Activated CD4-positive, alpha-beta T cell treated with anti-CD3 and anti-CD28 coated beads for 1 hour (primary cell): ENCODE measurements around the gene TFCP2L1.

Experiments
- DNase-seq: peaks from one replicate; pipeline ENCODE4 v3.0.0-alpha.2; 2020

Gene TFCP2L1

DNA sequence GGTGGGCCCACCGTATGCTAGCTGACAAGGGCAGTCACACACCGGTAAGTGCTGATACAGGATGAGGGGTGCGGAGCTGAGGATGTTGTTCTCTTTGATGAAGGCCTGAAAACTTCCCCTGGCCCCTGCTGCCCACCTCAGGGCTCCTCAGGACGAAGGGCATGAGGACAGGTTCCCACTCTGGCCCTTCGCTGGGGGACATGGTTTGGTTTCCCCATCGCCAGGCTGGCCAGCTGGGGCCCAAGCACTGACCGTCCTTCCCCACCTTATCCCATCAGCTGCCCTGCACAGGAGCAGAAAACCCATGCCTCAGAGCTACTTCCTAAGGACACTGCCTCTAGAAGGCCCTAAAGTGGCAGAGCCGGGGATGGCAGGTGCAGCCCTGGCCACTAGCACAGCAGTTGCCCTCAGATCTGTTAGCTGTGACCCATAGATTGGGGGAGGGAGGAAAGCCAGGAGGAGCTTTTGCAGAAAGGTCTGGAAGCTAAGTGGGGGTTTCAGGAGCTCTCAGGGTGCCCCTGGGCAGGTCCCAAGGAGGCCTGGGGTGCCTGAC is 66.5 kb downstream of the TFCP2L1 start:
- DNase-seq = no peak

DNA sequence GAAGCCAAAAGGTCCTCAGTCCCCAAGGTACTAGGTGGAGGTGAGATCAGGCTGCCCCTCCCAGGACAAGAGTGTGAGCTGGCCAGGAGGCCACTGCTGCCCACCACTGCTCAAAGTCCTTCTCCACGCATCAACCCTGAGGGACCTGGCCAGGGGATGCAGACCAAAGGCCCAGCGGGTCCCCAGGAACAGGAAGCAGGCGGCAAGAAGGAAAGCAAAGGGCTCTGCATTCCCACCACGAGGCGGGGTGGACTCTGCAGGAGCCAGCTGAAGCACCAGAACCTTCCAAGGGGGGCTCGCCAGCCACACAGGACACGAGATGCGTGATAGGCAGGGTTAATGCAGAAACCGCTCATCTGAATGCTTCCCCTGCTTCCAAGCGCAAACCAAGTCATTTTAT is 67.4 kb downstream of the TFCP2L1 start:
- DNase-seq = no peak

DNA sequence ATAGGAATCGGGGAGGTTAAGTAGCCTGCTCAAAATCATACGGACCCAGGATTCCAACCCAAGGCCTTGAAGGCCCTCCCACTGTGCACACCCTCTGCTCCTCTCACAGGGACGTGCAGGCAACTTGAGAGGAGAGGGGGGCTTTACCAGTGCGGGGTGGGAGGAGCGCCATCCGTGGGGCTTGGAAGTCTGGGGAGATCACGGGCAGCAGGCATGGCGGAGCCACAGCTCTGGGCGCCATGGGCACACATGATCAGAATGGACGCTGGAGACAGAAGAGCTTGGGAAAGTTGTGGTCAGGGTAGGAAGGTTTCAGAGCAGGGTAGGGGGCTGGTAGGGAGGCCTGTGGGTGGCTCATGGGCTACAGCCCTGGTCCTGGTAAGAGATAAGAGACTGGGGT is 70.7 kb downstream of the TFCP2L1 start:
- DNase-seq = no peak

DNA sequence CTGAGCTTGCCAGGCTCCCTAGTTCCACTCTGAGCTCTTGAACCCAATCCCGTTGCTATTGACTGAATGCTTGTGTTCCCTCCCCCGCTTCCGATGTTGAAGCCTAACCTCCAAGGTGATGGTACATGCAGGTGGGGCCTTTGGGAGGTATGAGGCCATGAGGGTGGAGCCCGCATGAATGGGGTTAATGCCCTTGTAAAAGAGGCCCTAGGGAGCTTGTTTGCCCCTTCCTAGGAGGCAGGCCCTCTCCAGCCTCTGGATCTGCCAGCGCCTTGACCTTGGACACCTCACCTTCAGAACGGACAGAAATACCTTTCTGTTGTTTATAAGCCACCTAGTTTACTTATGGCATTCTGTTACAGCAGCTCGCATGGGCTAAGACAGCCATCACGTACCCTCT is 71.6 kb downstream of the TFCP2L1 start:
- DNase-seq = no peak

DNA sequence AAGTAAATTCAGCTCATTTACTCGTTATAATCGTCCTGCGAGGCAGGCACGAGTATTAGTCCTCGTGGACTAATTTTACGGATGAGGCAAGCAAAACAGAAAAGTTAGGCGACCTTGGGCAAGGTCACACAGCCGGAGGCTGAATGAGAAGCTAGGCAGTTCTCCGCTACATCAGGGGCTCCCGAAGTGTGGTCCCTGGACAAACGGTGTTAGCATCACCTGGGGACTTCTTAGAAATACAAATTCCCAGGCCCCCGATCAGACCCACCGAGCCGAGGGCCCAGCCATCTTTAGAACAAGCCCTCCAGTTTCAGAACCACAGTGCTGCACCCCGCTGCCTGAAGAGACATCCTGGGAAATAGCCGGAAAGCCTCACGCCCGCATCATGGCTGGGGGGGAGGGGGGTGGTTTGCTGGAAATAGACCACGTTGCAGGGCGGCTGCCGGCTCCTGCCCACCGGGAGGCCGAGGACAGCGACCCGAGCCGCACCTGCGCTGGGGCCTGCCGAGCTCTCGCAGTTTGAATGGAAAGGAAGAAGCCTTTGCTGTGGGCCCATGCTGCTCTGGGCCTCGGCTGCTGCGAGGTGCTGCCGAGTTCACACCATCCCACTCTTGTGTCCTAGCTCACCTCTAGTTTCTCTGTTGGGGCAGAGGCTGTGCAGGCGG is 72.2 kb downstream of the TFCP2L1 start:
- no peak for DNase-seq

DNA sequence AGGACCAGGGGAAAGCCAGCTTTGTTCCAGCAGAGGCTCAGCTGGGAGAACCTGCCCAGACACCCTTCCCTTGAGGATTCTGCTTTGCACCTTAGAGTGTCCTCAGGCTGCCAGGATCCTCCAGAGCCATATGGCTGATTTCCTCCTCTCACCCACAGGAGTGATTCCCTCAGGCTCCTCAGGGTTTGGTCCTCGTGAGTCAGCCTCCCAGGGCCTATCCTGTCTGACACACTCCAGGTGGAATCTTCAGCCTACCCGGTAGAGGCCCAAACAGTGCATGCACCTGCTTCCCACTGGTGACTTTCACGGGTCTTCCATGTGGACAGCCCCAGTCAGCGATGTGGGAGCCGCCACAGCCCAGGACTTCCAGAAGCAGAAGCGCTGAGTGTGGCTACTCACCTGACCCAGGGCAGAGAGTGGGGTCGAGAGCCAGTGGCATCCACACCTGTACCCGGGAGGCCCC is 73.3 kb downstream of the TFCP2L1 start:
- DNase-seq = no peak

DNA sequence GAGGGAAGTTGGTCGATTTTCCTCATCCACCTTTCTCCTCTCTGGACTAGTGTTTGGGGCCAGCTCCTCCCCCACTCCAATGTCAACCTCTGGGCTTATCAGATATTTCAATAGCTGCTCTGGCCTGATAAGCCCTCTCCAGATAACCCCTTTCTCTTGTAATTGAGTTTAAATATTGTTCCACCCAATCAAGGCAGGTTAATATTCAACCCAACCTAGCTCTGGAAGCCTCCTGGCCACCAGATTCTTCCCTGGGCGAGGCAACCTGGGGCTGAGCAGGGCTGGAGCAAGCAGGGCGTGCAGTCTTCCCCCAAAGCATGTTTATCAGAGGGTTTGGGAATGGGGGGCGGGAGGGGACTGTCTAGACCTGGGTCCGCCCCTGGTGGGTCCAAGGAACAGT is 73.8 kb downstream of the TFCP2L1 start:
- no peak for DNase-seq

DNA sequence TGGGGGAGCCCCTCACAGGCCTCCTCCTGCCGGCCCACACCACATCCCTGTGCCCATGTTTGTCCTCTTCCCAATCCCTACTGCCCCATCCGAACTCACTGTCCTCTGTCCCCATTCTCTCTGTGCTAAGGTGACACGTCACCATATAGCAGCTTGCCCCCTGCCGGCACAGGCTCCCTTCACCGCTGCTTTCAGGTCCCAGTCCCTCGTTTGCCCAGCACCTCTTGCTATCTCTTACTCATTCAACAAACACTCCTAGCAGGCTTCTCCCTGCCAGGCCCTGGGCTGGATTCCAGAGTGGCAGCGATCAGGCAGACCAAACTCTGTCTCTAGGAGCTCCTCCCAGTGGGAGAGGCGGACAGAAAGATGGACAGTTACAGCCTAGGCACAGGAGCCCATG is 74.3 kb downstream of the TFCP2L1 start:
- no peak for DNase-seq

DNA sequence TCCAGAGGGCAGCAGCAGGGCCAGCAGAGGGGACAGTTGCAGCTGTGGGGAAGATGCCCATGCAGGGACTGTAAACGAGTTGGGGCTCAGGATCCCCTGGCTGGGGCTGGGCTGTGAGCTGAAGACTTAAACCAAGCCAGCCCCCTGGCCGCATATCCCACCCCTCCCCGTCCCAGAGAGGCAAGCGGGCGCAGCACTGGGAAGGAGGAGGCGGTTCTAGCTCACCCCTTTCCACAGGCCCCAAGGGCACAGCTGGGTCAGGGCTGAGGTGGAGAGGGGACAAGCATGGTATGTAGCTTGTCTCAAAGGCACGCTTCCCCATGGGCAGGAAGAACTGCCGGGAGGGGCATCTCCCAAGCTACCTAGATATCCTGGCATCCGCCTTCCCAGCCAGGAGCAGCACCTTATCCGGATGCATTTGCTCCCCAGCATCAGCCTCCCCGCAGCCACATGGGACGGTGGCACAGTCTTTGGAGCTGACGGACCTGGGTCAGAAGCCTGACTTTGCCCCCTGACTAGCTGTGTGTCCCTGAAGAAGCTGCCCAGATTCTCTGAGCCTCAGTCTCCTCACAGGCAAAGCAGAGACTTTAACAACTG is 75.9 kb downstream of the TFCP2L1 start:
- no peak for DNase-seq

DNA sequence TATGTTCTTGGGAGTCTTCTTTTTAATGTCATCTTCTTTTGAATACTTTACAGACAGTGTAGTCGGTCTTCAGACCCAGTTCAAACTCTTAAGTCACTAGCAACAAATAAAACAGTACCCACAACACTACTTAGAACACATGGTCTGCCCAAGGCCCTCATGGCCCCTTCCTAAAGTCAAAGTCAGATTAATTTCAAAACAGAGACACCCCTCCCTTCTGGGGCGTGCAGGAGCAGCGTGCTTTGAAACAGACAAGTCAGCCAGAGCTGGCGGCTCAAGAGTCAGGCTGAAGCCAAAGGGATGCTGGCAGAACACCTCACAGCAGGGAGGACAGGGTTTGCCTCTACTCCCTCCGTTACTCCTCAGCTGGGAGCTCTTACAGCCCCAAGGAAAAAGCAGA is 77.5 kb downstream of the TFCP2L1 start:
- no peak for DNase-seq

DNA sequence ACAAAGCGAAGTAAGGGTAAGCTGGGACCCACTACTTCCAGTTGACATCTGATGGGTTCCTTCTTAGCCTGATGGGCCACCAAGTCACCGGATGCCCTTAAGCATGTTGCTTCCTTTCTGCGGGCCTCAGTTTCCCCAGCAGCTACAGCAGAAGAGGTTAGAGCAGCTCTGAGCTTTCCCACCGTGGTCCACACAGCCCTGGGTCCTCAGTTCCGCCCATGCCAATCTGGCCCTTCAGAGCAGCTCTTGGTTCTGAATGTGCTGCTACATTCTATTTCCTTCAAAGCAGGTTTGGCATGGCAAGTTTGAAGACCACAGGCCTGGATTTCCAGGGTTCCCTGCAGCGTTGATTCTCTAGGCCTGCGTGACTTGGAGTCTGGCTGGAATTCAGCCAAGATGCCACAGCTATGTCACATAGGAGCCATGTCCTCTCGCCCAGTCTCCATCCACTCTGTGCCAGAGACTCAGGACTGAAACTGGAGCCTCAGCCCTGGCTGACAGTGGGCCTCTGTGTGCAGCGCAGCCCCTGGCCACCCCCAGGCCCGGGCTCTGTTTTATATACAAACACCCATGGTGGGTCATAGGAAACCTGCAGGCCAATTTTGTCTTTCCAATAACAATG is 79.6 kb downstream of the TFCP2L1 start:
- DNase-seq = no peak

DNA sequence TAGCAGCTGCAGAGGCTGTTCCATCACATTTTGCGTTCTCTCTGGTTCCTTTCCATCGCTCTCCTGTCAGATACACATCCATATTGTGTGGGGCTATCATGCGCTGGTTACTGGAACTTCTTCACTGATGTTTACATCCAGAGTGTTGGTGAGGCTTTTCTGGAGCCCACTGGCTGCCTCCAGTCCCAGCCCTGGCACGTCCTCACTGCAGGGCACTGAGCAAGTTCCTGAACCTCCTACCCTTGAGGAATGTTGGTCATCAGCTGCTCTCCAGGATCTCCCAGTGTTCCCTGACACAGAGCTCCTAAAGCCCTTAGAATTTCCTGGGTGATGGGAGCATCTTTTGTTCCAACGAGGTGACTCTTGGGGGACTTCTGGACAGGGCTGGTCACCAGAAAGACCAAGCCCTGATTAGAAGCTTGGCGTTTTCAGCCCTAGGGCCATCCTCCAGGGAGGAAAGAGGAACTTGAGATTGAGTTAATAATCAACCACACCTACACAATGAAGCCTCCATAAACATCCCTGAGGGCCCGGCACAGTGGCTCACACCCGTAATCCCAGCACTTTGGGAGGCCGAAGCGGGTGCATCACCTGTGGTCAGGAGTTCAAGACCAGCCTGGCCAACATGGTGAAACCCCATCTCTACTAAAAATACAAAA is 81.3 kb downstream of the TFCP2L1 start:
- no peak for DNase-seq

DNA sequence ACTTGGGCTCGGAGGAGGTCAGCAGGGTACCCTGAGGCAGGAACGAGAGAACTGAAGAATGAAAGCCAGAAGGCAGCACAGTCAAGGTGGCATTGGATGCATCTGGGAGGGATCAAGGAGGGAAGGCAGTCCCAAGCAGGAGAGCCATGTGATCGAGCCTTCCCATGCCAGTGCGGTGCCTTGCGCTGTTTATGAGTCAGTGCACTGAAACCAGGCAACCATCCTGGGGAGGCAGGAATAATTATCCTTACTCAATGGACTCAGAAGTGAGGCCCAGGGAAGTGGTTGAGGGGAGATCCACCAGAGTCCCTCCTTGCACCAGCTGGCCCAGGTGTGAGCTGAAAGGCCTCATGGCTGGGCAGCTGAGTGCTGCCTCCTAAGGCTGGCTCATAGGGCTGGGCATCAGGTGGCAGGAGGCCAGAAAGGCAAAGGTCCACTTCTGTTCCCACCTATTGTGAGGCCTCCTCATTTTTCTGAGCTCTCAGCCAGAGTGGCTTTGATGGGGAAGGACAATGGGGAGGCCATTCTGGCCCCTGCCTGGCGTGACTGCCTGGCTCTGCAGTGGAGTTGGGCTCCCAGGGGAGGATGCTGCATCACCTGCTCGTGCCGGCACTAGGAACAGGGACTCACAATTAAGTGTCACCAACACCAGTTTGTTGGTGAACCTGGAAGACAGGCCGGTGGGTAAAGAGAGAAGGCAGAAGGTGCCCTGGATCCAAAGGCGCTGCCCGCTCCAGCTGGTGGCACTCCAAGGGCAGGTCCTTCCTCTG is 82.3 kb downstream of the TFCP2L1 start:
- DNase-seq = no peak

DNA sequence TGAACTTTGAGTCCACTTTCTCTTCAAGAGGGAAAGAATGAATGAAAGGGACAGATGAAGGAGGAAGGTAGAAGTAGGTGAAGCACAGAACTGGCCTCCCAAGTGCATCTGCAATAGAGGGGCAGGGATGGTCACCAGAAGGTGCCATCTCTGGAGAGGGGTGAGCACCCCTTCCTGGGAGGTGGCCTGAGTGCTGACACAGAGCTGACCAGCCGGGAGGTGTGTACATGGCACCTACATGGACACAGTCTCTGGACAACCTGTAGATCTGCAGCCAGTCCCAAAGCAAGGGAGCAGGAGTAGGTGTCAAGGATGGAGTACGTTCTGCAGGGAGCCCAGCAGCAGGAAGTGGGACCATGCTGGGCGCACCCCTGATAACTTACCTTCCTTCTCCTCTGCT is 83.2 kb downstream of the TFCP2L1 start:
- no peak for DNase-seq

DNA sequence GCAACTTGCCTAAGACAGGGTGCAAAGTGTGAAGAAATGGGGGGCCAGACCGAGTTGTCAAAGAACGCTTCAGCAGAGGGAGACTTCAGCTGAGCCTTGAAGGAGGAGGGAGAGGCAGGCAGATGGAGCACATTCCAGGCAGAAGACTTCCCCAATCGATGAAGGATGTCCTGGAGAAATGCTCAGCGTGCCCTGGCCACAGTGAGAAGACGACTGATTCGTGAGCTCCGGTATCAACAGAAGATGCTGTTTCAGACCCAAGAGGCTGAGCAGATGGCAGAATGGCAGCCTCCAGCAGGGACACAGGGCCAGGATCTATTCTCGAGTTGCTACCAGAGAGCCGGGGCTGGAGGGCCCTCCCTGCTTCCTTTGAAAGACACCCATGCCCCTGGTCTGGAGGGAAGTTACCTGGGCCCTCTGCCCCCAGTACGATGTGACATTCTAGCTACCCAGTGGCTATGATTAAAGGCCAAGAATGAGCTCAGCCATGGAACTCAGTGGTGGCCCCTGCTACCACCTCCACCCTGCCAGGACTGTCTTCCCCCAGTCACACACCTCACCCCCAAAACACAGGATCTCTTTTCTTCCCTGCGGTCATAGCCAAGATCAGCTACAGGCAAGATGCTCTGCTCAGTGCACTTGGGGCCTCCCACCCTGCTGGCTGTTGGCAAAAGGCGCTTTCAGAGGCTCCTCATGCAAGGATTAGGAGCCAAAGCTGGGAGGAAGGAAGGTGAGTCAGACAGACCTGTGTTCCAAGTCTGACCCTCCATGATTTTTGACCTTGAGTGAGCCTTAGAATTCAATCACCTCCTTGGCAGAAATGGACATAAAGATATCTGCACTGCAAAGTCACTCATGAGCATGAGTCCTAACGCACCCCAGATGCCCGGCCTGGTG is 84.3 kb downstream of the TFCP2L1 start:
- DNase-seq = no peak

DNA sequence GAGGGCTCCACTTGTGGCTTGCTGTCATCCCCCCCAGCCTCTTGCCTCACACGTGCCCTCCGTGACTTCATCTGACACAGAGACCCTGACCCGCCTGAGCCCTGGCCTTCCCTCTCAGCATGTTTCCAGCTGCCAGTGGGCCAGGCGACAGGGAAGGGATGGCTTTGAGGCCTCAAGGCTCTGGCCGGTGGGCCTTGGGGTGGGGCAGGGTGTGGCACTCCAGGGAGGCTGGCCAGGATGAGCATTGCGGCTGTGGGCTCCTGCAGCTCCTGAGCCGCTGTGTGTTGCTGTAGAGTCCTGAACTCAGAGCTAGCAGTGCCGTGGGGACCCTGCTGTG is 85.0 kb downstream of the TFCP2L1 start:
- no peak for DNase-seq

DNA sequence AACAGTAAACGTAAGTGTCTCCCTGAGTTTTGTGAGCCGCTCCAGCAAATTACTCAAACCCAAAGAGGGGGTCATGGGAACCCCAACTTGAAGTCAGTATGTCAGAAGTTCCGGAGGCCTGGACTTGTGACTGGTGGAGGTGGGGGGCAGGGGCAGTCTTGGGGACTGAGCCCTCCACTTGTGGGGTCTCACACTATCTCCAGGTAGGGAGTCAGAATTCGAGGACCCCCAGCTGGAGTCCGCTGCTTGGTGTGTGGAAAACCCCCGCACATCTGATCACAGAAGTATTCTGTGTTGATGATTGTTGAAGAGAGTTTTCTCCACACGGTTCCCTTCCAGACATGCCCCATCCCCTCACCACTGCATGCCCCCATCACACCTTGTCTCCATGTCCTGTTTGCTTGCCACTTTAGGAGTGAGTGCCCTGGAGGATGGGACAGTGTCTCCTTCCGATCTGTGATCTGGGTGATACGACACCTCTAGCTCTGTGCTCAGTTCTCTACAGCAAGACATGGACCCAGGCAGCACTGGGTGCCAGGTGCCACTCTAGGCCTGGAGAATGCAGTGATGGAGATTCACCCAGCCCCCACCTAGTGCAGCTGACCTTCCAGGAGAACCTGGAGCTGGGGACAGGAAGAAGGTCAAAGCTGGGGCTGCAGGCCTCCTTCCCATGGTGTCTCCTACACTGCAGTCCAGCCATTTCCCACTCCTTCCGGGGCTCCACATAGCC is 85.6 kb downstream of the TFCP2L1 start:
- DNase-seq = no peak

DNA sequence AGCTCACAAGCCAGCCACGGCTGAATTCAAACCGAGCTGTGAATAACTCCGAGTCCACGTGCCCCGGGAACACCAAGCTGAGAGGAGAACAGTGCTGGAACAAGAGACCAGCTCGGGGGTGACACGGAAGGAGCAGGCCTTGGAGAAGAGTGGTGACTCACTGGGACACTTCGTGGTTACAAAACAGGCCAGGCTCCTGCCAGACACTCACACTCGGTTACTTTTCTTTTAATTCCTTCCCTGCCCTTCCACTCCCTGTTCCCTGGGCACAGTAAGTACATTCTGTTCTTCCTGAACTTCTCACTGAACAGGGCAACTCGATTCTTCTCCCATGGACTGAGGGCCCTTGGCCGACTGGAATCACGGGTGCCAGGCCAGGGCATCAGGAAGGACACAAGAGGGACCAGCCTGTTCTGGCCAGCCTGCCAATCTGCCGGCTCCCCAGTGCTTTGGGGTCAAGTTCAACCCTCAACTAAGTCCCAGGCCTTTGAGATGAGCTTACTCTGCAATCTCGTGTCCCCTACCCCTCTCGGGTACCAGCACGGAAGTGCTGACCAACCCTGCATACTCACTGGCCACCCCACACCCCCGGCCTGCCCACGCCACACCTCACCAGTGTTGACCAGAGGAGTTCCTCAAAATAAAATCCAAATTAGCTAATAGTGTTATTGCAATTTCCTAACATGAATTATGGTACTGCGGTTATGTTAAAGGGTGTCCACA is 87.5 kb downstream of the TFCP2L1 start:
- DNase-seq = no peak

DNA sequence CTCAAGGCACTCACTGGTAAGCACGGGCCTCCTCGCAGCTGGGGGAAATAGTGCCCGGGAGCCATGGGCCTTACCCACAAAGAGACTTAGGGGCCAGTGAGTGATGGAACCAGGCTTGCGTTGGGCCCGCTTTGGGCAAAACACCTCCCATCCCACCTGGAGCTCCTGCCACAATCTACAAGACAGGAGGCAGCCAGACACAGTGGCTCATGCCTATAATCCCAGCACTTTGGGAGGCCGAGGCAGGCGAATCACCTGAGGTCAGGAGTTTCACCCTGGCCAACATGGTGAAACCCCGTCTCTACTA is 88.2 kb downstream of the TFCP2L1 start:
- no peak for DNase-seq

DNA sequence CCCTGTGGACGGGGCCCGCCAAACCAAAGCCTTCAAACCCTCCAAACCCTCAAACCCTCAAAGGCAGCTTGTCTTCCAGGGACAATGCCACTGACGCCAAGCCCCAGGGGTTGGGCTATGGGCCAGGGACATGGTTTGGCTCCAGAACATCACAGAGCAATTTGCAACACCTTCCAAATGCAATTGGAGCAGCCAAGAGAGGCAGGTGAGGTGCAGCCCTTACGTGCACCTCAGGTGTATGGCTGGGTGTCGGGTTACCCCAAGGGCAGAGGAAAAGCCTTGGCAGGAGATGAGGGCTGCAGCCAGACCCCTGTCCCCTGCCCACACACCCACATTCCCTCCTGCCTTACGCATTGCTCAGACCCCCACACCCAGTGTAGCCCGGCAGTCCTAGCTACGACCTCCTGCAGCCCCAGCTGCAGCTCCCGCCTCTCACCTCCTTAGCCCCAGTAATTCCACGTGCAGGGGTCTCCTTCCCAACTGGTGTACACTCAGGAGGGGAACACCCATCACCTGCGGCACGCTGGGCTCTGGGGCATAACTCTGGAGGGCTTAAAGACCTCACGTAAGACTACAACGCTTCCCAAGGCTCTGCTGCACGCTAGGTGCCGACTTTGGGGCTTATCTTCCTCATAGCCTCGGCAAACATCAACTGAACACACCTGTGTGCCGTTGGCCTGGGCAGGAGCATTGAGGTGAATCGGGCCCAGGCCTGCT is 88.7 kb downstream of the TFCP2L1 start:
- no peak for DNase-seq
